T follicular helper cell (primary cell): Measurements from ENCODE around the gene GLT8D1.
A peak's percentile ranks its signal among the peaks of the same experiment; 100 is the strongest.

ENCODE experiments used
- DNase-seq: peaks from one replicate; pipeline ENCODE4 v3.0.0-alpha.2; 2020; ENCODE audit warnings: low read depth

The GLT8D1 gene

GRCh38 chr3:52712291-52713212 is 7.0 kb upstream of the GLT8D1 start:
- no peak for DNase-seq

GRCh38 chr3:52710512-52710911 is 4.9 kb upstream of the GLT8D1 start:
- no peak for DNase-seq

DNA sequence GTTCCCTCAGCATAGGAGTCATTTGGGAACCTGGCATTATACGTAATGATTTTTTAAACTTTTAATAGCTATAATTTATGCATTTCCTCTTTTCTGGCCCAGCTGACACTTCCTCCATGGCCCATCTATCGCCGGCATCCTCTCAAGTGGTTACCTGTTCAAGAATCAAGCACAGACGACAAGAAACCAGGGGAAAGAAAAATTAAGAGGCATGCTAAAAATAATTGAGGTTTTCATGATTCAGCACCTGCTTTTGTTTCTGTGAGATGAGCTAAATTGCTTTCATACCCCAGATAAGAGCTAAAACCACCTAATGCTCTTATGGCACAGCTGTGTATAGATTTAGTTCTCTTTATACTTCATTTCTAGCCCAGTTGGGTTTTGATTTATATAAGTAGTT is 2.0 kb upstream of the GLT8D1 start:
- no peak for DNase-seq

GRCh38 chr3:52705438-52705687 is 228 bp downstream of the GLT8D1 start:
- DNase-seq: no peak

GRCh38 chr3:52704611-52705437 is 767 bp downstream of the GLT8D1 start:
- no peak for DNase-seq

DNA sequence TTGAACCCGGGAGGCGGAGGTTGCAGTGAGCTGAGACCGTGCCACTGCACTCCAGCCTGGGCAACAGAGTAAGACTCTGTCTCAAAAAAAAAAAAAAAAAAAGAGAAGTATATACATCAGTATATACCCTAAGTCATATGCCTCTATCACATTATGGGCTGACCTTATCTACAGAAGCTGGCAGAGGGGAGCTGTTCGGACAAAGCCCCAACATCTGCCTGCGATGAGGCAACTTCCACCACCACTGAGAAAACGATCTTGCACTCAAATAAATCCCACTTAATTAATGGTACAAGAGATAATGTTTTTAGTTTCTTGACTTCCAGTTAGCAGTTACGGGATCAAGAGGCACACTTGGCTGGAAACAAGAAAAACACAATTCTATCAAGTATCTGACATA is 2.2 kb downstream of the GLT8D1 start:
- no peak for DNase-seq

GRCh38 chr3:52697632-52697965 is 8.0 kb downstream of the GLT8D1 start:
- no peak for DNase-seq

- DNase-seq: no peak
Observed at GRCh38 chr3:52696830-52697631, 8.6 kb downstream of the GLT8D1 start.

- DNase-seq: no peak
Observed at GRCh38 chr3:52695798-52696671, 9.6 kb downstream of the GLT8D1 start.

- DNase-seq: no peak
Observed at GRCh38 chr3:52694528-52695189, 10.9 kb downstream of the GLT8D1 start.

DNA sequence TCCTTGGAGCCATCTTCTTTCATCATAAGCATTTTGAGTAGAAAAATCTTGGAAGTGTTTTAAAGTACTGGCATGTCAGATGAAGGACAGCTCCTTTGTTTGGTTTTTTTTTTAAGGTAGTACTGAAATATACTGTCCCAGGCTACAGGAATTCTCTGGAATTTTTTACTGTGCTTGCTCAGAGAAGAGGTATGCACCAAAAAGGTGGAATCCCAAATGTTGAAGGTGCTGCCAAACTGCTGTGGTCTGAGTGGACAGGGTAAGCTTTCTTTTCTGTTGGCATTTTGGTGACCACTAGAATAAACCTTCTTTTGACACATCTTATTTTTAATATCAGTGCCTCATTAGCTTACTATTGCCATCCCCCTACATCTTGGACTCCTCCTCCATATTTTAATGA is 12.5 kb downstream of the GLT8D1 start:
- no peak for DNase-seq

- DNase-seq: no peak
Observed at GRCh38 chr3:52690560-52690959, 15.0 kb downstream of the GLT8D1 start.

DNA sequence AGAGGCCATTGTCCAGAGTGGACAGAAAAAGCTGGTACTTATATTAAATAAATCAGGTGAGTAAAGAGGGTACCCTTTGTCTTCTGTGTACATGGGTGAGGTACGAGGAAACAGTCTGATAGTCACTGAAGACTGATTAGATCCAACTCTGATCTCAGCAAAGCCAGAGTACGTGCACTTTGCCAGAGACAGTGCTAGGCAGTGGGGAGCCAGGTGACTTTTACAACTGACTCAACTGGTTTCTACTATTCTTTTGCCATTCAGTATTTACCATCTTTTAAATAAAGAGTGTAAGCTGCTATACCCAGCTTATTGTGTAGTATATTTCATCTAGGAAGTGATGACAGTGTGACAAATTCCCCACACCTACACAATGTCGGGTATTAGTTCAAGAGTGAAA is 16.4 kb downstream of the GLT8D1 start:
- DNase-seq: no peak

GRCh38 chr3:52688266-52688665 is 17.3 kb downstream of the GLT8D1 start:
- DNase-seq: no peak

- peak; percentile 89 for DNase-seq
Observed at GRCh38 chr3:52685709-52686691, 19.6 kb downstream of the GLT8D1 start, which contains the start of the genes GNL3 and PBRM1. TSS of gene GNL3 (plus strand) at chr3:52686032. CDS start at chr3:52686093, 61 bp downstream. TSS of gene PBRM1 (minus strand) at chr3:52685913.

DNA sequence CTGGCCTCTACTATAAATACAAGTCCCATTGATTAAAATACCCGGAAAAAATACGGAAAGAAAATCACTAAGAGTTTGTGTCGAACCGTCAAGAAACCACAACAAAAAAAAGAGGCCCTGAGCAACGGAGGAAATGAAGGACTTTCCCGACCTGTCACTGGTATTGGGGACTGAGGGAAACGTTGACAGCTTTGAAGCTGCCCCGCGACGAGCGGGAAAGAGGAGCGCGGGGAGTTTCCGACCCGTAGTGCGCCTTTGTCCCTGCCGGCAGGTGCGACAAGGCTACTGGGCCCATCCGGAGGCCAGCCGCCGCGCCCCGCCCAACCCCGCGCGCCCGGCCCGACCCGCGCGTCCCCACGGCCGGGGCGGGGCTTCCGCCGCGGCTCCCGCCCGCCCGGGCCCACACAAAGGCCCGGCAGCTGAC is 20.3 kb downstream of the GLT8D1 start:
- DNase-seq: peak; percentile 59

GRCh38 chr3:52684184-52684583 is 21.4 kb downstream of the GLT8D1 start:
- no peak for DNase-seq

DNA sequence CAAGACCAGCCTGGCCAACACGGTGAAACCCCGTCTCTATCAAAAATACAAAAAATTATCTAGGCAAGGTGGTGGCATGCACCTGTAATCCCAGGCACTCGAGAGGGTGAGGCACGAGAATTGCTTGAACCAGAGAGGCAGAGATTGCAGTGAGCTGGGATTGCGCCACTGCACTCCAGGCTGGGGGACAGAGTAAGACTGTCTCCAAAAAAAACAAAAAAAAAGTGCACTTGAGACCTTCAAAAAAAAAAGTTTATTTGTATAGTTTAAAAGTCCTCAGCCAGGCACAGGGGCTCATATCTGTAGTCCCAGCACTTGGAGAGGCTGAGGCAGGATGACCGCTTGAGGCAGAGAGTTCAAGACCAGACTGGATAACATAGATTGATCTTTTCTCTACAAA is 22.0 kb downstream of the GLT8D1 start:
- DNase-seq: no peak

GRCh38 chr3:52682016-52682415 is 23.6 kb downstream of the GLT8D1 start:
- no peak for DNase-seq

GRCh38 chr3:52681596-52681995 is 24.0 kb downstream of the GLT8D1 start:
- no peak for DNase-seq
